Loucy (cell line): ENCODE data around the gene MTREX.

Experiments
- CTCF ChIP-seq: fragments of 200-600 bp; sonication (generic); conservative IDR thresholded peaks from 2 replicates; pipeline ENCODE4 v1.5.1; 2014; ENCODE audit warnings: mild to moderate bottlenecking, antibody characterized with exemption, low read length
- EZH2phosphoT487 ChIP-seq: fragments of 200-600 bp; IDR thresholded peaks from 2 replicates; pipeline ENCODE4 v1.6.1; 2018; ENCODE audit warnings: antibody characterized with exemption, mild to moderate bottlenecking, moderate library complexity, borderline replicate concordance

- TF ChIP-seq CTCF (peak; percentile 82), EZH2phosphoT487 (no peak)
Measured at GRCh38 chr5:55324815-55325418, 17.1 kb downstream of the MTREX start.
